ENCODE measurements around the gene TMX2. TPM values are rescaled to one million over a fixed set of nuclear protein-coding genes. Genes with fewer than 3 reads are reported as not detected.

Gene TMX2
- total and polyA plus RNA-seq, 2 donors (not counting 3 experiments of a cell fraction or from before 2014, with no cell fraction given), result 52.7 to 67.7 TPM

DNA sequence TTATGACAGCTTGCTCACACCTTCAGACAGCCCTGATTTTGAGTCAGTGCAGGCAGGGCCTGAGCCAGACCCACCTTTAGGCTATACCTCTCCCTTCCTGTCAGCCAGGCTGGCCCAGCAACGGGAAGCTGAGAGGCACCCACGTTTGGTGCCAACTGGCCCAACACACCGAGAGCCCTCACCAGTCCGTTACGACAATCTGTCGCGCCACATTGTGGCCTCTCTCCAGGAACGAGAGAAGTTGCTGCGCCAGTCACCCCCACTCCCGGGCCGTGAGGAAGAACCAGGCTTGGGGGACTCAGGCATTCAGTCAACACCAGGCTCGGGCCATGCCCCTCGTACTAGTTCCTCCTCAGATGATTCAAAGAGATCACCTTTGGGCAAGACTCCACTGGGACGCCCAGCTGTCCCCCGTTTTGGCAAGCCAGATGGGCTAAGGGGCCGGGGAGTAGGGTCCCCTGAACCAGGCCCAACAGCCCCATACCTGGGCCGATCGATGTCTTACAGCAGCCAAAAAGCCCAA lies 13.5 kb upstream of the TMX2 start:
- DNase-seq (ENCODE audit: low read depth, low spot score) (no peak), FAIRE-seq (no peak)
- intact Hi-C loops (cut with micrococcal nuclease), result no loop called here
- no peak overlapping the region for H3K9ac ChIP-seq (replicated peaks; ENCODE audit: extremely low read depth, insufficient read depth, low read length)
- peaks cover 25 to 38% of the 10 kb centered on the region in 2 experiments for H3K36me3 ChIP-seq (ENCODE audit: control insufficient read depth in 2 of 2, extremely low read depth in 1 of 2, insufficient read depth in 2 of 2, low read length in 2 of 2)
- H3K4me3 ChIP-seq (replicated peaks in 1 of 3; ENCODE audit: insufficient read depth in 1 of 3, low read depth in 1 of 3, low read length in 3 of 3), result no peak overlapping the region
- TF ChIP-seq GATA2 (IDR thresholded peaks at IDR 0.05; ENCODE audit: insufficient read depth, insufficient read length, low read depth, low read length) (no peak), POLR2AphosphoS5 (IDR thresholded peaks at IDR 0.05; ENCODE audit: insufficient read depth, low read depth, low read length) (no peak), CTCF (IDR thresholded peaks at IDR 0.05; ENCODE audit: extremely low read depth in 1 of 2, insufficient read depth in 1 of 2, low read depth in 1 of 2, low read length in 2 of 2) (no peak), FOS (IDR thresholded peaks at IDR 0.05; ENCODE audit: borderline replicate concordance, insufficient read depth, low read length) (no peak), EZH2 (IDR thresholded peaks at IDR 0.05; ENCODE audit: borderline replicate concordance, low read depth, low read length, severe bottlenecking) (no peak), MYC (IDR thresholded peaks at IDR 0.05; ENCODE audit: low read depth, low read length) (no peak), POLR2A (IDR thresholded peaks at IDR 0.05; ENCODE audit: low read depth, low read length) (no peak), JUN (IDR thresholded peaks at IDR 0.05; ENCODE audit: borderline replicate concordance, insufficient read depth, insufficient read length, low read depth) (no peak)
- TF ChIP-seq, protein P1, sequence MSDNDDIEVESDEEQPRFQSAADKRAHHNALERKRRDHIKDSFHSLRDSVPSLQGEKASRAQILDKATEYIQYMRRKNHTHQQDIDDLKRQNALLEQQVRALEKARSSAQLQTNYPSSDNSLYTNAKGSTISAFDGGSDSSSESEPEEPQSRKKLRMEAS (IDR thresholded peaks at IDR 0.05; ENCODE audit: insufficient read depth, insufficient read length), result no peak
- BruUV-seq (replicated peaks), result no TSS peak
- no peaks in the 10 kb centered on the region for H3K27me3 ChIP-seq (ENCODE audit: control insufficient read depth in 2 of 2, insufficient read depth in 2 of 2, low read length in 2 of 2)
- no peaks in the 10 kb centered on the region for H3K79me2 ChIP-seq (ENCODE audit: control insufficient read depth, insufficient read depth, low read length)
- no peaks in the 10 kb centered on the region for H4K20me1 ChIP-seq (replicated peaks; ENCODE audit: control insufficient read depth, extremely low read depth, insufficient read depth, low read length)
- H2AFZ ChIP-seq (ENCODE audit: low read depth, low read length), result no peak overlapping the region
- no peak overlapping the region for H3K27ac ChIP-seq (ENCODE audit: insufficient read depth, low read depth, low read length)
- ChIA-PET CTCF (interaction anchor here (0.8 to 2.4 kb wide), 4 partner anchors 23 to 1918 kb away, joined by 3 to 10 read pairs (median 4); partner anchors contain the start of gene UBE2L6), POLR2A (no interaction called here)
- no peaks in the 10 kb centered on the region for H3K4me1 ChIP-seq (ENCODE audit: control insufficient read depth, extremely low read depth, insufficient read depth, low read length)
- no peak overlapping the region for H3K4me2 ChIP-seq (ENCODE audit: insufficient read depth, low read length)
- dilution Hi-C loops (cut with MboI; ENCODE audit: extremely low pct_ligation_motif_present, low sequenced_read_pairs), result no loop called here
- H3K9me1 ChIP-seq (replicated peaks; ENCODE audit: control insufficient read depth, extremely low read depth, insufficient read depth, low read length), result no peaks in the 10 kb centered on the region
- no peaks in the 10 kb centered on the region for H3K9me3 ChIP-seq (replicated peaks; ENCODE audit: control insufficient read depth, insufficient read depth, low read length)
